ENCODE data around the gene PHF13. TPM values are rescaled to one million over a fixed set of nuclear protein-coding genes. Genes with fewer than 3 reads are reported as not detected.
"Not testable (repeated sequence)": the region's sequence is repeated elsewhere in the genome, so short reads cannot be mapped to it uniquely, and the experiment has no call there.

Gene PHF13
- total RNA-seq, 2 experiments from 2014 or later = 11.8 to 12.6 TPM

DNA sequence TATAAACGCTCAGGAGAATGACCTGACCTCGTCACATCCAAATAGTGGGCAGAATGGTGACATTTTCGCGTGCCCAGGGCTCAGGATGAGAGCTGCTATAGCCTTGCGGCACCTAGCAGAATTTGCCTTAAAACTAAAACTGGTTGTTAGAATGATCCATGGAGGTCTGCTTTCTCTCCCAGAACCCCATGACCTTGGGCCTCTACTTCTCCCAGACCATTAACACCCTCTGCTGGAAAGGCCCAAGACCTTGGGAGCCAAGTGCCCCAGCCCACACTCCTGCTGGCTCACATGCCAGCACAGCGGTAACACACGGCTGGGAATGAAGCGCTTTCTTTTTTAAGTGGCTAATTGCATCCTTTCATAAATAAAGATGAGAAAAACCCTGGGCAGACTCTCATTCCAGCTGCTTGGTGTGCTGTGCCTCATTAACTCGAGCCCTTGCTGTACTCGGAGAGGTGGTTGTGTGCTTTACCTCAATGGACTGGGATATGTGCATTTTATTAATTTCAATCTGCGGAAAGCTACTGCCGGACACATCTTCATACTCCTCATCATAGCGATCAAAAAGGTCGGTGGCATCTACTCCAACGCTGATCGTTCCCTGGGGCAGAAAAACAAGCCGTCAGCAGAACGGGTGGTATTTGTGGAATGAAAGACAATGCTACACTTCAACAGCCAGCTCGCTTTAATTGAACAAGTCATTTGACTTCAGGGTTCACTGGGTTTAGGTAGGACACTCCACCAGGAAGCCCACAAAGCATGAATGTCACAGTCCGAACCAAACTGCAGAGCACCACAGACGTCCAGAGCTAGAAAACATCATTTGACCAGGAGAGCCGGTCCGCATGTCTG, 40.1 kb downstream of the PHF13 start:
- H3K27ac Mint-ChIP-seq = no peak overlapping the region
- H3K4me1 Mint-ChIP-seq (ENCODE audit: low read depth) = peaks cover 6% of the 10 kb centered on the region
- H3K36me3 Mint-ChIP-seq (ENCODE audit: low read depth) = peaks cover 13% of the 10 kb centered on the region
- no peak overlapping the region for H3K4me3 Mint-ChIP-seq
- POLR2A ChIA-PET = no interaction called here
- no peaks in the 10 kb centered on the region for H3K9me3 Mint-ChIP-seq (ENCODE audit: insufficient read depth)
- ATAC-seq (no peak), DNase-seq (no peak)
- CTCF ChIA-PET = interaction anchor here (0.7 to 2.5 kb wide), 4 partner anchors 7 to 48 kb away, joined by 3 to 9 read pairs (median 4); partner anchors contain the start of gene DNAJC11
- no peaks in the 10 kb centered on the region for H3K27me3 Mint-ChIP-seq (ENCODE audit: low read depth)

DNA sequence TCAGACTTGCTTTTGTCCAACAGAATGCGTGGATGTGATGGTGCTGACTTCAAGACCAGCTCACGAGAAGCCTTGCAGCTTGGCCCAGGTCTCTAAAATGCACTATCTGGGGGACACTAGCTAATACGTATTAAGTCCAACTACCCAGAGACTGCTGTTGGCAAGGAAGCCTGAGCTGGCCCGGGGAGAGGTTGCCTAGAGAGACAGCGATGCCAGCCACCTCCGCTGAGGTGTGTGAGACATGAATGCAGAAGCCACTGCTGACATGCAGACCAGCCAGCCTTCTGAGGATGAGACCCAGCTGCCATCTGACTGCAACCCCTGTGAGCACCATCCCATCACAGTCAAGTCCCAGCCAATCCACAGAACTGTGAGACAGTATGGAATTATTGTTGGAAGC, 43.6 kb downstream of the PHF13 start:
- no peak for DNase-seq
- CTCF ChIA-PET = interaction anchor here (1.1 kb wide), 1 partner anchor 11 kb away, joined by 3 read pairs; no protein-coding TSS in a partner anchor

DNA sequence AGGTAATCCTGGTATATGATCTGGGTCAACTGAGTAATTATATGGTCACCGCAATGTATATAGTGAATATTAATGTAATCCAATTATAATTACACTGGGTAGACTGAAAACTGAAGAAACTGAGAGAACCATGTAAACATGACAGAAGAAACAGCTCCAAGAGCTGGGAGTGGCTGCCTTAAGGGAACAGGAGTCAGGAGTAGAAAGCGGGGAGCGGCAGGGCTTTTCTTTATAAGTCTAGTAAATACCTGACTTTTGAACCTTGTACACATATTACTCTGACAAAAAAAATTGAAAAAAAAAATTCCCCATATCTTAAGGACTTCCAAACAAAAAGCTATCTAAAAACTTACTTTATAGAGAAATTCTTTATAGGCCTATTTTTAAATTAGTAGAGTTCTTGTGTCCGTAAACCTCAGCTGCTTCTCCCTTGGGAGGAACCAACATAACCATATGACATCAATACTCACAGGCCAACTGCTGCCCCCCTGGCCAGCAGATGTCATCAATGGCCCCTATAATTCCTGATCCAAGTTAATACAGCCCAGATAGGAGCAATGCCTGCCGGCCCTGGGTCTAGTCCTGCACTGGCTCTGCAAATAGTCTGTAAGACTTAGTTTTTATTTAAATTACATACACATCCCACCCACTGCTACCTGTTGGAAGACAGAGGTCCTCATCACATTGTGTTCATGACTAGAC, 45.0 kb downstream of the PHF13 start:
- ChIA-PET CTCF (interaction anchor here (0.7 kb wide), 1 partner anchor 12 kb away, joined by 3 read pairs; no protein-coding TSS in a partner anchor), POLR2A (interaction anchor here (0.6 kb wide), 1 partner anchor 366 kb away, joined by 3 read pairs; no protein-coding TSS in a partner anchor)
- peaks cover 8% of the 10 kb centered on the region for H3K36me3 Mint-ChIP-seq (ENCODE audit: low read depth)
- no peak overlapping the region for H3K27ac Mint-ChIP-seq
- ATAC-seq = no peak
- H3K4me3 Mint-ChIP-seq = no peak overlapping the region
- no peaks in the 10 kb centered on the region for H3K27me3 Mint-ChIP-seq (ENCODE audit: low read depth)
- H3K4me1 Mint-ChIP-seq (ENCODE audit: low read depth) = peaks cover 6% of the 10 kb centered on the region
- no peaks in the 10 kb centered on the region for H3K9me3 Mint-ChIP-seq (ENCODE audit: insufficient read depth)
- no peak for DNase-seq

More for the DNA sequence above, 43.6 kb downstream of the PHF13 start:
- no peaks in the 10 kb centered on the region for H3K27me3 Mint-ChIP-seq (ENCODE audit: low read depth)
- POLR2A ChIA-PET = no interaction called here
- peaks cover 10% of the 10 kb centered on the region for H3K36me3 Mint-ChIP-seq (ENCODE audit: low read depth)
- no peak overlapping the region for H3K4me3 Mint-ChIP-seq
- peaks cover 6% of the 10 kb centered on the region for H3K4me1 Mint-ChIP-seq (ENCODE audit: low read depth)
- H3K27ac Mint-ChIP-seq = no peak overlapping the region
- ATAC-seq = no peak
- H3K9me3 Mint-ChIP-seq (ENCODE audit: insufficient read depth) = no peaks in the 10 kb centered on the region

DNA sequence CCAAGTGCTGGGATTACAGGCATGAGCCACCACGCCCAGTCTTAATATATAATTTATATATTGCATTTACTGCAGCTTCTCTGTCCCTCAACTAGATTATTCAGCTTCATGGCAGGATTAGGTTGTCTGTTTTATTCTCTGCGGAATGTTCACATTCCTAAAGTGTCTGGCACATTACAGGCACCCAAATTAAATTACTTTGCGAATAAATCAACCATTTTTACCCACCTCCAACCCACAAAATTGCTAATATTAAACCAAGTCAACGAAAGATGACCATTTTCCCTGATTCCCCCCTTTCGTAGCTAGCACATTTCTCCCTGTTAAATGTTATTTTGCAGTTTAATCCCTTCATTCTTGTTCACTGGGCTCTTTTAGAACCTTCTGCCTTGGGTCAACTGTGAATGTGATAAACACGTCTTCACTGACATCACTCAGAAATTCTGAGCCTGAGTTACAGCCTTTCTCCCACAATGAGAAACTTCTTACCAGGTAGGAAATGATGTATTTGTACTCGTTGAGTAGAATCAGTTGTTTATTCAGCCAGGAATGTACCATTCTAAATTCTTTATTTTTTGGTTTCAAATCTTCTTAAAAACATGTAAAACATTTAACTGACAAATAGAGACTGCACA, 47.0 kb downstream of the PHF13 start:
- H3K36me3 Mint-ChIP-seq (ENCODE audit: low read depth) = peaks cover 9% of the 10 kb centered on the region
- no peak overlapping the region for H3K27ac Mint-ChIP-seq
- POLR2A ChIA-PET = no interaction called here
- H3K4me1 Mint-ChIP-seq (ENCODE audit: low read depth) = peaks cover 6% of the 10 kb centered on the region
- CTCF ChIA-PET = no interaction called here
- no peak overlapping the region for H3K4me3 Mint-ChIP-seq
- H3K9me3 Mint-ChIP-seq (ENCODE audit: insufficient read depth) = no peaks in the 10 kb centered on the region
- H3K27me3 Mint-ChIP-seq (ENCODE audit: low read depth) = no peaks in the 10 kb centered on the region
- DNase-seq (no peak), ATAC-seq (no peak)

DNA sequence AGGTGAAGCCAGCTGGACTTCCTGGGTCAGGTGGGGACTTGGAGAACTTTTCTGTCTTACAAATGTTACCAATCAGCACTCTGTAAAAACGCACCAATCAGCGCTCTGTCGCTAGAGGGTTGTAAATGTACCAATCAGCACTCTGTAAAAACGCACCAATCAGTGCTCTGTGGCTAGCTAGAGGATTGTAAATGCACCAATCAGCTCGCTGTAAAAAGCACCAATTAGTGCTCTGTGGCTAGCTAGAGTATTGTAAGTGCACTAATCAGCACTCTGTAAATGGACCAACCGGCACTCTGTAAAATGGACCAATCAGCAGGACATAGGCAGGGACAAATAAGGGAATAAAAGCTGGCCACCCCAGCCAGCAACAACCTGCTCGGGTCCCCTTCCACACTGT, 48.9 kb downstream of the PHF13 start:
- POLR2A ChIA-PET; H3K27ac Mint-ChIP-seq; H3K9me3 Mint-ChIP-seq (ENCODE audit: insufficient read depth); DNase-seq; H3K4me1 Mint-ChIP-seq (ENCODE audit: low read depth); H3K4me3 Mint-ChIP-seq; ATAC-seq; H3K27me3 Mint-ChIP-seq (ENCODE audit: low read depth): not testable (repeated sequence)
- CTCF ChIA-PET = interaction anchor here (0.7 kb wide), 1 partner anchor 174 kb away, joined by 3 read pairs; no protein-coding TSS in a partner anchor
- H3K36me3 Mint-ChIP-seq (ENCODE audit: low read depth) = peaks cover 16% of the 10 kb centered on the region

DNA sequence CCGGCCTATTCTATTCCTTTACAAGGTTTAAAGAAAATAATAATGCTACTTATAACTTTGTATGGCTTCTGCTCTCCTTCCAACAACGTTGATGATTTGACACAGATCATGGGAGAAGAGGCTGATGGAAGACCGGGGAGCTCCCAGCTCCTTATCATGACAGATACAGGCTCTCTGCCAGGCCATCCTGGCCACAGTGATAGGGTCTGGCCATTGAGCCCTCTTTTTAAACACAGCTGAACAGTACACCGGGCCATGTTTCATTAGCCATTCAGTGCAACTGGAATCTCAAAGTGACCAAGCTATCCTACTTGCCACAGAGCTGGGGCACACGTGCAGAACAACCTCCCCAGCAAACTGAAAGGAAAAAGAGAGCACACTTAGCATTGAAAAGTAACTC, 53.2 kb downstream of the PHF13 start:
- Mint-ChIP-seq H3K36me3 (ENCODE audit: low read depth) (peaks cover 19% of the 10 kb centered on the region), H3K4me1 (ENCODE audit: low read depth) (no peaks in the 10 kb centered on the region), H3K9me3 (ENCODE audit: insufficient read depth) (no peaks in the 10 kb centered on the region), H3K27ac (no peak overlapping the region), H3K4me3 (no peak overlapping the region), H3K27me3 (ENCODE audit: low read depth) (no peaks in the 10 kb centered on the region)
- no peak for DNase-seq
- POLR2A ChIA-PET = no interaction called here
- no peak for ATAC-seq
- CTCF ChIA-PET = no interaction called here

DNA sequence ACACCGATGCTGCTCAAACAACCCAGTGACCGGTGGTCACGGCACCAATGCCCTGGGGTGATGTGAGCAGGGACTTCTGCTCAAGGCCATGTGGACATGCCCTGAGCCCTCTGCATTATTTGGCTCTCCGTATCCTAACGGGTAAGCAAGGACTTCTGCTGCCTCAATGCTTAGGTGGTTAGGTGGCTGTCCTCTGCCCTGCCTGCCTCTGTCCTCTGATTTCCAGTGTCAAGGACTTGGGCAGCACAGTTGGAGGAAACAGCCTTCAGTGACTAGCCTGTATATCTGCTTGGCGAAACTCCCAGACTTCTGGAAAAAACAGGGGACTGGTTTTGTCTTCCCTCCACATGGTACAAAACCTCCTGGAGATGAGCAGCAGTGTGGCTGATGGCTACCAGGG, 53.6 kb downstream of the PHF13 start:
- Mint-ChIP-seq H3K27ac (no peak overlapping the region), H3K9me3 (ENCODE audit: insufficient read depth) (no peaks in the 10 kb centered on the region), H3K4me1 (ENCODE audit: low read depth) (no peaks in the 10 kb centered on the region), H3K4me3 (no peak overlapping the region), H3K36me3 (ENCODE audit: low read depth) (peaks cover 19% of the 10 kb centered on the region), H3K27me3 (ENCODE audit: low read depth) (no peaks in the 10 kb centered on the region)
- ATAC-seq = no peak
- no peak for DNase-seq
- CTCF ChIA-PET = no interaction called here
- POLR2A ChIA-PET = no interaction called here

DNA sequence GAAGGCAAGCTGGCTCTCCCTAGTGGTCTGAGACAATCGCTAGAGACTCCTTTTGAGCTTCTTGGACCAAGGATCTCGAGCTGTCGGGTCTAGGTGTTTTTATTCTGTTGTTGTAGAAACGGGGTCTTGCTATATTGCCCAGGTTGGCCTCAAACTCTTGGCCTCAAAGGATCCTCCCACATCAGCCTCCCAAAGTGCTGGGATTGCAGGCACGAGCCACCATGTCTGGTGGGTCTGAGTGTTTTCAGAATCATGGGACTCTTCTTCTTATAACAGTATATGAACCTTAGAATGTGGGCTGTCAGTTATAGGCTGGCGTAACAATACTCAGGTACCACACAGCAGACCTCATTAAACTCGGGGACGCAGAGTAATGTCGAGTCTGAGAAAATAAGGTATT, 55.0 kb downstream of the PHF13 start:
- no peak for ATAC-seq
- Mint-ChIP-seq H3K9me3 (ENCODE audit: insufficient read depth) (no peaks in the 10 kb centered on the region), H3K27me3 (ENCODE audit: low read depth) (no peaks in the 10 kb centered on the region), H3K36me3 (ENCODE audit: low read depth) (peaks cover 13% of the 10 kb centered on the region), H3K4me3 (no peak overlapping the region), H3K27ac (no peak overlapping the region), H3K4me1 (ENCODE audit: low read depth) (no peaks in the 10 kb centered on the region)
- ChIA-PET CTCF (no interaction called here), POLR2A (no interaction called here)
- DNase-seq = no peak

DNA sequence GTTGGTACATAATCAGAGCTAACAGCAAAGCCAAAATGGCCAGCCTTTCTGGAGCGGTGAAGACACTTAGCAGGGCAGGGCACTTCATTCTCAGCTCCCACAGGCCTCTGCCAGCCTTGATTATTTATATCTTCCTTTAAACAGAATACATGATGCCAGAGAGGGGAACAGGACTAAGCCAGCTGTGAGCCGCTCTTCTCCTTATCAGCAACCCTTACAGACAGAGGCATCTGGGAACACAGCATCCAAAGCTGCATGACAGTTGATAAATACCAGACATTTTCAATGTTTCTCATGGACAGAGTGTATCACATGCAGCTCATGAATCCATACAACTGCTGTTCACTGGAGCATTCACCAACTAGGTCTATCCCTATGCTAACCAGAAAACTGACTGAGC, 59.0 kb downstream of the PHF13 start:
- Mint-ChIP-seq H3K4me1 (ENCODE audit: low read depth) (no peaks in the 10 kb centered on the region), H3K9me3 (ENCODE audit: insufficient read depth) (no peaks in the 10 kb centered on the region), H3K27ac (no peak overlapping the region), H3K4me3 (no peak overlapping the region), H3K36me3 (ENCODE audit: low read depth) (peaks cover 16% of the 10 kb centered on the region), H3K27me3 (ENCODE audit: low read depth) (no peaks in the 10 kb centered on the region)
- no peak for ATAC-seq
- no peak for DNase-seq
- CTCF ChIA-PET = interaction anchor here (1.0 to 1.3 kb wide), 2 partner anchors 26 to 29 kb away, joined by 3 to 5 read pairs; partner anchors contain the start of gene DNAJC11
- POLR2A ChIA-PET = no interaction called here

Other genes with a start within 250 kb of the PHF13 start
- gene ACOT7, start 220.0 kb upstream of the PHF13 start, total RNA-seq = 100 to 1,000 TPM in 1 of 2 experiments, 10 to 100 TPM in 1; 97.0 to 102 TPM
- under 1 TPM; 0.05 to 0.45 TPM for gene HES2, start 193.8 kb upstream of the PHF13 start, total RNA-seq
- 1 to 10 TPM in 1 of 2 experiments, under 1 TPM in 1; 0.61 to 1.0 TPM for gene ESPN, start 189.0 kb upstream of the PHF13 start, total RNA-seq
- 10 to 100 TPM; 47.7 to 55.8 TPM for gene TNFRSF25, start 147.6 kb upstream of the PHF13 start, total RNA-seq
- 1 to 10 TPM; 2.2 to 2.8 TPM for gene PLEKHG5, start 122.1 kb upstream of the PHF13 start, total RNA-seq
- gene NOL9, start 59.2 kb upstream of the PHF13 start, total RNA-seq = 10 to 100 TPM; 39.8 to 43.6 TPM
- not detected for gene TAS1R1, start 58.4 kb upstream of the PHF13 start, total RNA-seq
- 10 to 100 TPM; 36.5 to 41.7 TPM for gene ZBTB48, start 33.7 kb upstream of the PHF13 start, total RNA-seq
- gene KLHL21, start 10.9 kb upstream of the PHF13 start, total RNA-seq = 10 to 100 TPM; 22.8 to 23.0 TPM
- gene THAP3, start 11.1 kb downstream of the PHF13 start, total RNA-seq = 10 to 100 TPM; 19.1 to 20.8 TPM
- 10 to 100 TPM; 47.2 to 48.8 TPM for gene DNAJC11, start 88.1 kb downstream of the PHF13 start, total RNA-seq
- 10 to 100 TPM; 43.3 to 46.0 TPM for gene CAMTA1, start 171.7 kb downstream of the PHF13 start, total RNA-seq